Liver (tissue), 10 donors: Measurements from ENCODE around the gene CCL27. TPM values are rescaled to one million over a fixed set of nuclear protein-coding genes. Genes with fewer than 3 reads are reported as not detected.

Source experiments
- DNase-seq: peaks from one replicate; pipeline ENCODE4 v3.0.0-alpha.2; 2017; ENCODE audit warnings: low spot score
- H3K27ac ChIP-seq, 2 donors: one replicate each; pipeline ENCODE4 v1.7.0; 2013; ENCODE audit warnings: inconsistent platforms in 2 of 2, low read length in 2 of 2, control low read depth in 1 of 2, low read depth in 1 of 2, mild to moderate bottlenecking in 1 of 2
- H3K27me3 ChIP-seq, 4 donors: one replicate each; pipeline versions ENCODE4 v1.6.1 to v1.7.0; 2013; ENCODE audit warnings: low read length in 3 of 4, inconsistent platforms in 1 of 4, mild to moderate bottlenecking in 1 of 4, moderate library complexity in 1 of 4; ENCODE audit not compliant: control insufficient read depth in 4 of 4, insufficient read depth in 4 of 4
- H3K36me3 ChIP-seq, 4 donors: one replicate each; pipeline versions ENCODE4 v1.6.1 to v1.7.0; 2013; ENCODE audit warnings: low read length in 3 of 4, mild to moderate bottlenecking in 3 of 4, low read depth in 1 of 4, moderate library complexity in 1 of 4; ENCODE audit not compliant: control insufficient read depth in 4 of 4, insufficient read depth in 3 of 4
- H3K4me1 ChIP-seq, 4 donors: one replicate each; pipeline versions ENCODE4 v1.6.1 to v1.7.0; 2013; ENCODE audit warnings: low read length in 3 of 4, mild to moderate bottlenecking in 3 of 4, moderate library complexity in 1 of 4; ENCODE audit not compliant: control insufficient read depth in 4 of 4, insufficient read depth in 4 of 4
- H3K4me3 ChIP-seq, 3 donors: one replicate each; pipeline versions ENCODE4 v1.6.1 to v1.7.0; 2013; ENCODE audit warnings: low read length in 3 of 3, control low read depth in 1 of 3, low read depth in 1 of 3, mild to moderate bottlenecking in 1 of 3
- H3K9ac ChIP-seq, 2 donors: one replicate each; pipeline ENCODE4 v1.7.0; 2013; ENCODE audit warnings: low read length in 2 of 2, mild to moderate bottlenecking in 2 of 2, moderate library complexity in 2 of 2, control low read depth in 1 of 2, low read depth in 1 of 2
- H3K9me3 ChIP-seq, 4 donors: one replicate each; pipeline versions ENCODE4 v1.6.1 to v1.7.0; 2013; ENCODE audit warnings: low read length in 3 of 4; ENCODE audit not compliant: control insufficient read depth in 4 of 4
- CTCF ChIP-seq: fragments of 150-350 bp; IDR thresholded peaks from 2 replicates; pipeline ENCODE4 v1.5.1; 2017; ENCODE audit warnings: improper control_type of control experiment, low read depth, low read length; ENCODE audit not compliant: missing input control
- EGR1 ChIP-seq, 2 donors: IDR thresholded peaks; 2 replicates each; pipeline ENCODE4 v1.6.1; 2016 to 2018; ENCODE audit warnings: antibody characterized with exemption in 2 of 2, low read depth in 2 of 2
- FOXA2 ChIP-seq: IDR thresholded peaks from 2 replicates; pipeline ENCODE4 v1.6.1; 2016; ENCODE audit warnings: antibody characterized with exemption
- GABPA ChIP-seq, 2 donors: IDR thresholded peaks in 1 of 2; conservative IDR thresholded peaks in 1 of 2; 2 replicates each; pipeline ENCODE4 v1.6.1; 2016; ENCODE audit warnings: antibody characterized with exemption in 2 of 2, mild to moderate bottlenecking in 1 of 2, moderate library complexity in 1 of 2
- HNF4A ChIP-seq, 2 donors: conservative IDR thresholded peaks; 2 replicates each; pipeline ENCODE4 v1.6.1; 2016; ENCODE audit warnings: antibody characterized with exemption in 2 of 2, mild to moderate bottlenecking in 2 of 2
- RAD21 ChIP-seq, 2 donors: IDR thresholded peaks; 2 replicates each; pipeline ENCODE4 v1.6.1; 2016; ENCODE audit warnings: antibody characterized with exemption in 2 of 2, mild to moderate bottlenecking in 2 of 2
- REST ChIP-seq: IDR thresholded peaks from 2 replicates; pipeline ENCODE4 v1.6.1; 2016; ENCODE audit warnings: antibody characterized with exemption, mild to moderate bottlenecking
- RXRA ChIP-seq, 2 donors: IDR thresholded peaks; 2 replicates each; pipeline ENCODE4 v1.6.1; 2017 to 2018; ENCODE audit warnings: antibody characterized with exemption in 2 of 2, mild to moderate bottlenecking in 1 of 2
- SP1 ChIP-seq: IDR thresholded peaks from 2 replicates; pipeline ENCODE4 v1.6.1; 2018; ENCODE audit warnings: antibody characterized with exemption, mild to moderate bottlenecking
- YY1 ChIP-seq: IDR thresholded peaks from 2 replicates; pipeline ENCODE4 v1.6.1; 2016; ENCODE audit warnings: antibody characterized with exemption, mild to moderate bottlenecking
- WGBS: extraction: QIAGEN DNeasy Blood & Tissue Kit; methylation state at CpG from one replicate; pipeline ENCODE4 v1.1.7; 2013; 5-methylcytosine and 5-hydroxymethylcytosine counted together
- polyA plus RNA-seq, 2 donors: library from polyadenylated mRNA; stranded (reverse) in 1 of 2; unstranded in 1 of 2; fragments of 200-250 nt in 1 of 2; fragments of >200 nt in 1 of 2; fragmentation: Nextera tagmentation in 1 of 2; extraction: Ambion mirVana in 1 of 2; gene quantifications; one replicate each; pipeline versions ENCODE4 v1.2.1 to v1.2.3, GENCODE V29; 2013 to 2015
- small RNA-seq: library from RNA; depleted of rRNA; stranded (forward); fragments of <200 nt; gene quantifications from one replicate; pipeline ENCODE3, GENCODE V24; 2014
- total RNA-seq, 2 donors: library from RNA; depleted of rRNA; stranded (reverse); fragments of >200 nt; gene quantifications; one replicate each; pipeline ENCODE4 v1.2.3, GENCODE V29; 2014
- donor health status: healthy.
- donor health status: healthy.
- donor health status: healthy.
- donor health status: healthy.
- donor health status: healthy.

The CCL27 gene
- total and polyA plus RNA-seq, 4 donors = not detected

GRCh38 chr9:34615132-34615531 is 47.3 kb downstream of the CCL27 start:
- Histone ChIP-seq H3K27ac (no peak overlapping the region), H3K9ac (no peak overlapping the region), H3K27me3 (no peaks in the 10 kb centered on the region), H3K4me1 (peaks cover 10 to 37% (median 31%) of the 10 kb centered on the region in 4 donors), H3K4me3 (no peak overlapping the region), H3K9me3 (no peaks in the 10 kb centered on the region), H3K36me3 (peaks cover 0 to 35% (median 19%) of the 10 kb centered on the region in 4 donors)
- no peak for DNase-seq
- TF ChIP-seq YY1 (no peak), GABPA (IDR thresholded peaks at IDR 0.05 in 1 of 2, conservative IDR thresholded peaks at IDR 0.05 in 1 of 2) (no peak), FOXA2 (no peak), SP1 (no peak)
- 94% methylated on average over 2 of the region's 2 CpGs for WGBS

DNA sequence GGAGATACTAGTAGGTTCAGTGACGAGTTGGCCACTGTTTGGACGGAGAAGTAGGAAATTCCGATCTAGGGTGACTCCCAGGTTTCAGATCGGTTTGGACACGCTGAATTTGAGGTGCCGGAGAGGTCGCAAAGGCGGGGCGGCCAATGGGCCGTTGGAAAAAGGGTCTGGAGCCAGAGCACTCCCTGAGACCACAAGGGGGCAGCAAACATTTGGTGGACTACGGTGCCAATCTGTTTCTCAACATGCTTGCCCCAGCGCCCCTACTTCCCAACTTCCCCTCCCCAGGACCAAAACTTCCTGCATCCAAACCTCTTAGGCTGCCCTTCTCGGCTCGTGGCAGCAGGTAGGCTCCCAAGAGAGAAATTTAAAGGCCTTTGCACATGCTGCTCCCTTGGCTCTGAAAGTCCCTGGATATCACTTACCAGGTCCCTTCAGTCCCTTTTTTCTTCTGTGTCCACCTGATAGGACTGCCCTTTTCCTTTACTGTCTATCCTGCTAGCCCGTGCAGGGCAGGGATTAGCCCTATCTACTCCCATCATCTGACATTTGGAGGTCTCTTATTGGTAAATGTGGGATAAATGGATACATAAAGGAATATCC is 49.6 kb downstream of the CCL27 start:
- peak overlapping the region; percentile 81 to 90 for H3K27ac ChIP-seq

More for the DNA sequence above, 49.6 kb downstream of the CCL27 start:
- peak; percentile 81 for TF ChIP-seq CTCF
- TF ChIP-seq GABPA (IDR thresholded peaks at IDR 0.05 in 1 of 2, conservative IDR thresholded peaks at IDR 0.05 in 1 of 2) = peak in 1 of 2 donors; percentile 14
- peak in 1 of 2 donors; percentile 36 for TF ChIP-seq HNF4A (conservative IDR thresholded peaks at IDR 0.05)
- TF ChIP-seq EGR1 (IDR thresholded peaks at IDR 0.05; ENCODE audit: low read depth in 2 of 2) = no peak
- TF ChIP-seq REST = no peak
- TF ChIP-seq RXRA (IDR thresholded peaks at IDR 0.05) = peak in 1 of 2 donors; percentile 25
- TF ChIP-seq RAD21 (IDR thresholded peaks at IDR 0.05) = peak; percentile 77 to 81
- peaks cover 0 to 32% (median 19%) of the 10 kb centered on the region in 4 donors for H3K36me3 ChIP-seq
- peak overlapping the region; percentile 37 to 74 (median 70) for H3K4me3 ChIP-seq
- H3K4me1 ChIP-seq = peaks cover 11 to 26% (median 21%) of the 10 kb centered on the region in 4 donors
- DNase-seq = peak; percentile 82
- no peaks in the 10 kb centered on the region for H3K27me3 ChIP-seq
- 2% methylated on average over 15 of the region's 15 CpGs for WGBS
- no peaks in the 10 kb centered on the region for H3K9me3 ChIP-seq
- H3K9ac ChIP-seq = peak overlapping the region; percentile 29 to 54

Small RNAs within 50 kb of the gene (small RNA-seq; reads per million reads assigned to genes)
- gene CCL27 = not detected

Other genes with a start within 250 kb of the CCL27 start
- gene FAM219A, start 204.1 kb downstream of the CCL27 start, total RNA-seq = 1 to 10 TPM; 1.6 to 3.6 TPM
- gene FAM219A, start 204.1 kb downstream of the CCL27 start, polyA plus RNA-seq = 1 to 10 TPM; 1.7 to 3.0 TPM
- not detected for gene DNAI1, start 203.9 kb downstream of the CCL27 start, total RNA-seq
- gene DNAI1, start 203.9 kb downstream of the CCL27 start, polyA plus RNA-seq = not detected
- 1 to 10 TPM in 1 of 2 donors, under 1 TPM in 1; 0.67 to 9.6 TPM for gene ENHO, start 139.7 kb downstream of the CCL27 start, total RNA-seq
- 1 to 10 TPM; 1.6 to 2.2 TPM for gene ENHO, start 139.7 kb downstream of the CCL27 start, polyA plus RNA-seq
- 1 to 10 TPM in 1 of 2 donors, under 1 TPM in 1; 0.75 to 3.3 TPM for gene CNTFR, start 72.9 kb downstream of the CCL27 start, total RNA-seq
- gene CNTFR, start 72.9 kb downstream of the CCL27 start, polyA plus RNA-seq = 1 to 10 TPM; 1.9 to 2.1 TPM
- 10 to 100 TPM; 18.6 to 23.3 TPM for gene RPP25L, start 50.6 kb downstream of the CCL27 start, total RNA-seq
- gene RPP25L, start 50.6 kb downstream of the CCL27 start, polyA plus RNA-seq = 10 to 100 TPM; 25.0 to 33.4 TPM
- gene DCTN3, start 42.2 kb downstream of the CCL27 start, total RNA-seq = 10 to 100 TPM; 24.9 to 51.9 TPM
- gene DCTN3, start 42.2 kb downstream of the CCL27 start, polyA plus RNA-seq = 10 to 100 TPM; 44.6 to 48.7 TPM
- gene ARID3C, start 33.6 kb downstream of the CCL27 start, total RNA-seq = 1 to 10 TPM; 2.2 to 2.6 TPM
- gene ARID3C, start 33.6 kb downstream of the CCL27 start, polyA plus RNA-seq = 1 to 10 TPM in 1 of 2 donors, under 1 TPM in 1; 0.58 to 1.1 TPM
- 100 to 1,000 TPM; 116 to 161 TPM for gene SIGMAR1, start 24.9 kb downstream of the CCL27 start, total RNA-seq
- gene SIGMAR1, start 24.9 kb downstream of the CCL27 start, polyA plus RNA-seq = 100 to 1,000 TPM; 196 to 210 TPM
- gene GALT, start 16.0 kb downstream of the CCL27 start, total RNA-seq = 100 to 1,000 TPM in 1 of 2 donors, 10 to 100 TPM in 1; 58.6 to 161 TPM
- 100 to 1,000 TPM in 1 of 2 donors, 10 to 100 TPM in 1; 69.3 to 196 TPM for gene GALT, start 16.0 kb downstream of the CCL27 start, polyA plus RNA-seq
- 10 to 100 TPM; 14.8 to 35.3 TPM for gene IL11RA, start 10.5 kb downstream of the CCL27 start, total RNA-seq
- 10 to 100 TPM in 1 of 2 donors, 1 to 10 TPM in 1; 10.0 to 14.7 TPM for gene IL11RA, start 10.5 kb downstream of the CCL27 start, polyA plus RNA-seq
- gene CCL19, start 28.6 kb upstream of the CCL27 start, total RNA-seq = under 1 TPM in 1 of 2 donors, not detected in 1; 0.33 TPM
- 1 to 10 TPM in 1 of 2 donors, under 1 TPM in 1; 0.65 to 2.9 TPM for gene CCL19, start 28.6 kb upstream of the CCL27 start, polyA plus RNA-seq
- gene CCL21, start 47.5 kb upstream of the CCL27 start, total RNA-seq = 1 to 10 TPM; 2.2 to 4.5 TPM
- gene CCL21, start 47.5 kb upstream of the CCL27 start, polyA plus RNA-seq = 10 to 100 TPM; 16.7 to 31.0 TPM